Hypothalamus (tissue), 51 donors: ENCODE data around the gene LNX2.
A peak's percentile ranks its signal among the peaks of the same experiment; 100 is the strongest.

Source experiments
- DNase-seq, 51 donors: peaks; one replicate each; lab custom pipeline; 2025; lab: John Stamatoyannopoulos, UW

LNX2 gene

DNA sequence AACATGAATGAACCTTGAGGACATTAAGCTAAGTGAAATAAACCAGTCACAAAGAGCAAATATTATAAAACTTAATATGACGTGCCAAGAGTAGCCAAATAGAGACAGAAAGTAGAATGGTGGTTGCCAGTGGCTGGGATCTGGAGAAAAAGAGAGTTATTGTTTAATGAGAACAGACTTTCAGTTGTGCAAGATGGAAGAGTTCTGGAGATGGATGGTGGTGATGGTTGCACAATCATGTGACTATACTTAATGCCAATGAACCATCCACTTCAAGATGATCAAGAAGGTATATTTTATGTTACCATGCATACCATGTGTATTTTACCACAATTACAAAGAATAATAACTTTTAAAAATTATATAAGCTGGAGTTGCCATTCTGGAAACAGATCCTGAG is 104.2 kb downstream of the LNX2 start:
- no peak for DNase-seq

DNA sequence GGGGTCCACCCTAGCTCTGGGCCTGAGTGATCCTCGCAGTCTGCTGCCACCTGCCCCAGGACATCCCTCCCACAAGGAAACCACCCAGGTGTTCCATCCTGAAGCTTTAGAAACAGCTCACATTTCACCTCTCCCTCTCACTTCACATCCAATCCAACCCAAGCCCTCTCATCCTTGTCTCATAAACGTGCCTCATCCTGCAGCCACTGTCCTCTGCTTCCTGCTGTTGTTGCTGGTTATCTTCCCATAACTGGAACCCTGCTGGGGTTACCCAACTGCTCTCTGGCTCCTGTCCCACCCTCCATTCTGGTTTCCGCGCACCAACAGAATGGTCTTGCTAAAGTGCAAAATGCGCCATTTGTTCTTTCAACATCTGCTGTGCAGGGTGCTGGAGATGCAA is 110.2 kb downstream of the LNX2 start:
- DNase-seq = no peak

DNA sequence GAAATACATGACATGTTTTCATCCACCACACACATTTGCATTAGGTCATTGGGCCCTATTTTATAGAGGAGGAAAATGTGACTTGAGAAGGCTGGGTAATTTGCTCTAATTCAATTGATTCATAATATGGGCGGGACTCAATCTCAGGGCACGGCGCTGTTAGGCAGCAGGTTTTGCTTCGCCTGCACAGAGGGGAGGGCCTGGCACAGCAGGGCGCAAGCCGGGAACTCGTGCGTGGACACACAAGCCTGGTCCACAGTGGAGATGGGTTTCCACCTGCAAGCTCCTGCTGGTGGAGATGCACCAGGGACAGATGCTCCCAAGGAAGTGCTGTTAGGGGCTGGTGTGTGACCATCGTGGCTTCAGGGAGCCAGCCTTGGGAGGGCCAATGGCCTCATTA is 111.5 kb downstream of the LNX2 start:
- DNase-seq = no peak

DNA sequence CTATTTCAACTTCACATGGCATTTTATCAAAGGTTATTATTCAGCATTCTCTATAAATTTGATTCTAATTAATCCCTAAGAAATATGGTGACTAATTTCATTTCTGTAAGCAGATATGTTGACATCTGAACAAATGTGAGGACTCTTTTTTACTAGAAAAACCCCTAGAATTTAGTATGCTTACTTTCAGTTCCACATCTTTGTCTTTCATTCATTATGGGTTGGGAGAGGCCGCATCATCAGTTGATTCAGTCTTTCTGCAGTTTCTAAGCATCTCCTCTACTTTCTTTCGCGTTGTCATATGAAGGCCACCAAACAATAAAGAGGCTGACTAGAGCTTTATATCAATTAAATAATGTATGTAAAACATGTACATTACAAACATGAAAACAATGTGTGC is 114.5 kb downstream of the LNX2 start:
- DNase-seq = no peak

DNA sequence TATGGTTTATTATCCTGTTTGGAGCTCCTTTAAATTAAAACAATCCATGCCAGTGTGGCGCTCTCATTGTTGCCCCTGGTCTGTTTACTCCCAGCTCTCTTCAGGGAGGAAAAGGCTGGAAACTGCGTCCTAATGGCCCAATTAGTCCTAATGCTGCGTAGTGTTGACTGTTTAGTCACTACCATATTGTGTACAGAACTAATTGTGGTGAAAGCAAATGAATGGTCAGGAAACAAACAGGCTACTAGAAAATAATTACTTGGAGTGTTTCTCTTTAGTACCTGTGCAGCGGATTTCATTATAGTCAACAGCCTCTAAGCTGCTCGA is 115.5 kb downstream of the LNX2 start:
- DNase-seq = no peak

DNA sequence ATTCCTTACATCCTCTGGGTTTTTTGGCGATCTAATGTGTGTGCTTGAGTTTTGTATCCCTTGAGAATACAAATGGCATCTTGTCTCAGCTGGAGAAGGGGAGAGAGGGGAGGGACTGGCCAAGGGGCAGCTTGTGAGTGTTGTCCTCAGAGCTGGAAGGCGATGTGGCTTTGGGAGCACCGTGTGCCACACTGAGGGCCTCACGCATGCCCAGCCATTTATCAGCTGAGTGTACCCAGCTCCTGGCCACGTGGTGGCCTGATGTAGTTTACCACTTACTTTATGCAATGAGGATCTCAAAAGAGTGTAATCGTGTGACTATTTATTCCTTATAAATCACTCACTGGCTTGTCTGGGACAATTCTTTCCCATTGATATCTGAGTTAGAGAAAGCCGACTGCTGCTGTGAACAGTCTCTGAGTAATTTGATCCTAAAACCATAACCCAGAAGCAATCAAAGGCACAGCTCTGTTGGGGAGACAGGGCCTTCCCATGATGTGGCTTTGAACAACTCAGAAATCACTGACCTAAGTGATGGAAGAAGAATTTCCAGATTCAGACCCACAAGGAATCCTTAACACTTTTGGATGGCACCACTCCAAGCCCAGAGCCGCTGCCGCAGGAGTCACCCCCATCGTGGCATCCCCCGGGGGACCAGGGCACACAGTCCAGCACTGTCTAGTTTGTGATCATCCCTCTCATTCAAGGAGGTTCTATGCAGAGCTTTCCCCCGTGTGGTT is 116.0 kb downstream of the LNX2 start:
- DNase-seq = no peak

DNA sequence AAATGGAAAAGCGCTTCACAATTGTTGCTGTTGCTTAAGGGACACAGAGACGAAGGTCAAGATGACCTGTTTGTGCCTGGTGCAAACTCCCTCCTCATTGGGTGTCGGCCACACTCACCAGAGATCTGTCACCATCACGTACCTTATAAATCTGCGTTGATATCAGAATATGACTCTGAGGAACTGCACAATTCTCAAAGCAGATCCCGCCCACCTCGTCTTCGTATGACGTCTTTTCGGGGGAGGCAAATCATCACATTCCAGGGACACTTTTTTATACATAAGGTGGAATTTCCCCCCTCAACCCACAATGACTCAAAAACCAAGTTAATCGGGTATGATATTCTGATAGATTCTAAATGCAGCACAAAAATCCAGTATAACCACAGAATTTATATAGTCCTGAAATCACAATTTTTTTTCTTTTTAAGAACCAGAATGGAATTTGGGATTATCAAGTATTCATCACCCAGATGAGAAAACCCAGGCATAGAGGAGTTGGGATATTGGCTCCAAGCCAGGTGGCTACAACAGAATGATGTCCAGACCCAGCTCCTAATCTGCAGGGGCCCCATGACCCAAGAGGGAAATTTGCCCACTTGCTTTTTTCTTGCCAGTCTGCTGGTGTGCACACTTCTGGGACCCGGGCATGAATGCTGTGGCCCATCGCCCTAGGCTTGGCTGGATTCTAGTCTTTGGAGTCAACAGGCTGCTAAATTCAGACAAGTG is 119.4 kb downstream of the LNX2 start:
- DNase-seq = no peak

DNA sequence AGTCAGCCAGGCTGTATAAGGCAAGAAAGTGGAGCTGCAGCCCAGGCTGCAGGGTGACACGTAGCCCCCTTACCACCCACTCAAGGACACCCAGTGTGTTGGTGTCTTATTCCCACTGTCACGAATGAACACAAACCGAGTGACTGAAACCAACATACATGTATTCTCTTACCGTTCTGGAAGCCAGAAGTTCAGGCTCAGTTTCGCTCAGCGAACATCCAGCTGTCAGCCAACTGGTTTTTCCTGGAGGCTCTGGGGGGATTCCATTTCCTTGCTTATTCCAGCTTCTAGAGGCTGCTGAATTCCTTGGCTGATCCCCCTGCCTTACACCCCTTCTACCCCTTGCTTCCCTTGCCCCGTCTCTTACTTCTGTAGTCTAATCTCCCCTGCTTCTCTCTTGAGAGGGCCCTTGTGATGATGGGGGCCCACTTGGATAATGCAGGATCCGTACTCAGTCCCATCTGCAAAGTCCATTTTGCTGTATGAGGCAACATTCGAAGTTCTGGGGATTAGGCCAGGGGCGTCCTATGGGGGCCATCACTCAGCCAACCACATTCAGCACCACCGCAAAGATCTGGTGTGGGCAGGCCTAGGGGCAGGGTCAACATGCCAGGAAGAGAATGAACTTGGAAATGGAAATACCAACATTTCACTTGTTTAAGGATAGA is 122.6 kb downstream of the LNX2 start:
- no peak for DNase-seq

DNA sequence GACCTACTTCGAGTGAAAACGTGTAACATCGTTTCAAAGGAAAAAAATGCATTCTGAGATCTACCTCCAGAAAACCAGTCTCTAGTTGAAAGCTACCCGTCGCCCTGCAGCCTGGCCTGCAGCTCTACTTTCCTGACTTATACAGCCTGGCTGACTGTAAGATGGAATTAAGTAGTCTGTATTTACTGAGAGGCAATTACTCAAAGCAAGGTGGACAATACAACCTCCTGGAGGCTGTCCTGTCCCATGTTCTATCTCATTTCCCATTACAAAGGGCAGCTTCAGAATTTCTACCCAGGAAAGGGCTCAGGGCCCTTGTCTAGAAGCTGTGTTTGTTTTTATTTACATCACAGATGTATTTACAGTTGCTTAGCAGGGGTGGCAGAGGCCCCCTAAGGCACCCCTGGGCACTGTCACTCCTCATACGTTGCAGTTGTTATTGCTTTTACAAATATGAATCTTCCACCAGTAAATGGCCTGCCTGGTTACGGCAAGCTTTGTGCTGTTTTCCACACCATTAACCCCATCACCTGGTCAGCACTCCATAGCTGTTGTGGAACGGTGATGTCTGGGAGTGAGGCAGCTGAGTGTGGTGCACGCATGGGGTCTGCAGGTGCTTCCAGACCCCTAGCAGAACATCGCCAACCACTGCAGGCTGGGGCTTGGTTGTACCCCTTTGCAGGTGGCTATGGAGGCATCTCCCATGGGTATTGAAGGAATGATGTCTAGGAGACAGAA is 123.6 kb downstream of the LNX2 start:
- no peak for DNase-seq

DNA sequence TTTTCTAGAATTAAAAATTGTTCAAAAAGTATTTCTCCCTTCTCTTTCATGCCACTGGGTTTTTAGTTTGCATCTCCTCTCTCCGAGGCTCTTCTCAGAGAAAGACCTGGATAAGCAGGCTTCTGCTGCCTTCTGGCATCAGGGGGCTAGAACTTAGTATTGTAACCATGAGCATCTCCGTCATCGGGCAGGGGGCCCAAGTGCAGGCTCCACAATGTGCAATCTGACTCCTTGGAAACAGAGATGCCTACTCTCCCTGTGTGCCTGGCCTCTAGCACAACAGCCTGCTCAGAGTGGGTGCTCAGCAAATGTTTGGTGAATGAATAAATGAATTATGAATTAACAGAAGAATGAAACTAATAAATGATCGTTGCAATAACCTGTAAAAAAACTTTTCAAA is 124.3 kb downstream of the LNX2 start:
- peak in 3 of 51 donors; percentile 11 to 15 (median 12) for DNase-seq
